ENCODE data around the gene NDUFB7. TPM values are rescaled to one million over a fixed set of nuclear protein-coding genes. Genes with fewer than 3 reads are reported as not detected.
"Not testable (repeated sequence)": the region's sequence is repeated elsewhere in the genome, so short reads cannot be mapped to it uniquely, and the experiment has no call there.

NDUFB7 gene
- total RNA-seq, 1 donor from 2014 or later: 120 TPM

DNA sequence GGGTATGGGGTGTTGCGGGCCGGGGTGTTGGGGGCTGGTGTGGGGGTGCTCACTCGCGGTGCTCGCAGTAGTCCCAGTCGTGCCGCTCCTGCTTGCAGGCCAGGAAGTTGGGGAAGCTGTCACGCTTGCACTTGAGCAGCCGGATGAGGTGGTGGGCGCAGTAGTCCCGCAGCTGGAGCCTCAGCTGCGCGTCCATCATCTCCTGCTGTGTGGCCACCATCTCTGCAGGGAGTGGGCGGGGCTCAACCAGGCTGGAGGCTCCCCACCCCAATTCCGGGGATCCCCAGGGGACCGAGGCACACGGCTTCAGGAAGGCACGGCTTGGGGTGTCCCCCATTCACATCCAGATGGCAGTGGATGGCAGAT, 5.2 kb downstream of the NDUFB7 start:
- no peaks in the 10 kb centered on the region for H3K27me3 Mint-ChIP-seq
- H3K9me3 Mint-ChIP-seq (ENCODE audit: low read depth): no peaks in the 10 kb centered on the region
- H3K36me3 Mint-ChIP-seq (ENCODE audit: insufficient read depth): peaks cover 7% of the 10 kb centered on the region
- H3K27ac Mint-ChIP-seq: no peak overlapping the region
- TF ChIP-seq, protein P1, sequence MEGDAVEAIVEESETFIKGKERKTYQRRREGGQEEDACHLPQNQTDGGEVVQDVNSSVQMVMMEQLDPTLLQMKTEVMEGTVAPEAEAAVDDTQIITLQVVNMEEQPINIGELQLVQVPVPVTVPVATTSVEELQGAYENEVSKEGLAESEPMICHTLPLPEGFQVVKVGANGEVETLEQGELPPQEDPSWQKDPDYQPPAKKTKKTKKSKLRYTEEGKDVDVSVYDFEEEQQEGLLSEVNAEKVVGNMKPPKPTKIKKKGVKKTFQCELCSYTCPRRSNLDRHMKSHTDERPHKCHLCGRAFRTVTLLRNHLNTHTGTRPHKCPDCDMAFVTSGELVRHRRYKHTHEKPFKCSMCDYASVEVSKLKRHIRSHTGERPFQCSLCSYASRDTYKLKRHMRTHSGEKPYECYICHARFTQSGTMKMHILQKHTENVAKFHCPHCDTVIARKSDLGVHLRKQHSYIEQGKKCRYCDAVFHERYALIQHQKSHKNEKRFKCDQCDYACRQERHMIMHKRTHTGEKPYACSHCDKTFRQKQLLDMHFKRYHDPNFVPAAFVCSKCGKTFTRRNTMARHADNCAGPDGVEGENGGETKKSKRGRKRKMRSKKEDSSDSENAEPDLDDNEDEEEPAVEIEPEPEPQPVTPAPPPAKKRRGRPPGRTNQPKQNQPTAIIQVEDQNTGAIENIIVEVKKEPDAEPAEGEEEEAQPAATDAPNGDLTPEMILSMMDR (IDR thresholded peaks at IDR 0.05; ENCODE audit: unreplicated experiment): no peak
- H3K4me1 Mint-ChIP-seq (ENCODE audit: low read depth): peaks cover 5% of the 10 kb centered on the region
- no peak overlapping the region for H3K4me3 Mint-ChIP-seq (ENCODE audit: low read depth)
- no peak for DNase-seq (ENCODE audit: low spot score, unreplicated experiment)

DNA sequence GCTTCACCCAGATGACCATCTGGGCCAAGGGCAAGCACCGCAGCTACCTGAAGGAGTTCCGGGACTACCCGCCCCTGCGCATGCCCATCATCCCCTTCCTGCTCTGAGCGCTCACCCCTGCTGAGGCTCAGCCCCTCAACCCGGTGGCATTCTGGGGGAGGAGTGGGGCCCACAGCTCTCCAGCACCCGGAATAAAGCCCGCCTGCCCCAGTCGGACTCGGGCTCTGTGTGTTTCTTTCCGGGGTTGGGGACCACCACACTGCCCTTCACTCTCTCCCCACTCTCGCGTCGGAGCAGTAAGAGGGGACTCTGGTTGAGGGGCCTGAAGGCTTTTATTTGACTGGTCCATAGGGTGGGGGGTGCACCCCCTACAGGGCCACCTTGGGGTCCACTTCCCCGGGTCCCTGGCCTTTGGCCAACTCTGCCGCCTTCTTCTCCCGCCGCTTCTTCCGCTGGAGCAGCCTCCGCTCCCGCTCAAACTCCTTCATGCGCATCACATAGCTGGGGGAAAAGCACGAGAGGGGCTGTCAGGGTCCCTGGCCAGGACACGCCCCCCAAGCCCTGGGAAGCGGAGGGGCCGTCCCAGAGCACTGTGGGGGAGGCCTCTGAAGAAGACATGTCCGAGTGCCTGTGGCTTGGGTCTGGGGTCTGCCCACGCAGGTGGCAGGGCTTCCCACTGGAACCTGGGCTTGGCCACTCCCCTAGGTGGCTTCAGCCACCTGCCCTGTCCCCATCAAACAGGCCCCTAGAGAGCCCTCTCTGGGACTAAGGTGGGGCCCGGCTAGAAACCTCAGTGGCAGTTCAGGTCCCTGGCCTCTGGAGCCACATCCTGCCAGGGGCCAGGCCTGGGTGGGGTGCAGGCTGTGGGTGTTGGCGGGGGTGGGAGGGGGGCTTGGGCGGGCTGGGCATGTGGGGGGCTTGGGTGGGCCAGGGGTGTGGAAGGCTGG, 5.8 kb downstream of the NDUFB7 start:
- Mint-ChIP-seq H3K4me1 (ENCODE audit: low read depth) (peaks cover 2% of the 10 kb centered on the region), H3K27ac (no peak overlapping the region), H3K9me3 (ENCODE audit: low read depth) (no peaks in the 10 kb centered on the region), H3K4me3 (ENCODE audit: low read depth) (no peak overlapping the region), H3K36me3 (ENCODE audit: insufficient read depth) (peaks cover 7% of the 10 kb centered on the region), H3K27me3 (no peaks in the 10 kb centered on the region)
- DNase-seq (ENCODE audit: low spot score, unreplicated experiment): no peak
- TF ChIP-seq, protein P1 (IDR thresholded peaks at IDR 0.05; ENCODE audit: unreplicated experiment): no peak

DNA sequence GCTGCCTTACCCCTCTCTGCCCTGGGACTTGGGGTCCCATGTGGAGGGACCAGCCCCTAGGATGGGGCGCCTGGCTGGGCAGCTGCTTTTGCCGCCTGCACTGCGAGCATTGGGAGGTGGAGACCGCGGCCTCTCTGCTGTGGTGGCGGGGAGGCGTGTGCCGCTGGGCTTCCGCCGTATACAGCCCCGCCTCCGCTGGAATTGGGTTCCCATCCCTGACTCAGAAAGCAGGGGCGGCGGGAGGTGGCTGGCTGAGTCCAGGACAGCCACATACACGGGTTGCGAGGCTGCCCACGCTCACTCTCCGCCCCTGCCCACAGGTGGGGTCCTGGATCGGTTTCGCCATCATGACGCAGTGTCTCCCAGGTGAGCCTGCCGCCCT, 6.6 kb downstream of the NDUFB7 start:
- Mint-ChIP-seq H3K4me1 (ENCODE audit: low read depth) (no peaks in the 10 kb centered on the region), H3K9me3 (ENCODE audit: low read depth) (no peaks in the 10 kb centered on the region), H3K27me3 (no peaks in the 10 kb centered on the region), H3K4me3 (ENCODE audit: low read depth) (no peak overlapping the region), H3K27ac (no peak overlapping the region), H3K36me3 (ENCODE audit: insufficient read depth) (peaks cover 7% of the 10 kb centered on the region)
- no peak for DNase-seq (ENCODE audit: low spot score, unreplicated experiment)
- TF ChIP-seq, protein P1 (IDR thresholded peaks at IDR 0.05; ENCODE audit: unreplicated experiment): no peak

DNA sequence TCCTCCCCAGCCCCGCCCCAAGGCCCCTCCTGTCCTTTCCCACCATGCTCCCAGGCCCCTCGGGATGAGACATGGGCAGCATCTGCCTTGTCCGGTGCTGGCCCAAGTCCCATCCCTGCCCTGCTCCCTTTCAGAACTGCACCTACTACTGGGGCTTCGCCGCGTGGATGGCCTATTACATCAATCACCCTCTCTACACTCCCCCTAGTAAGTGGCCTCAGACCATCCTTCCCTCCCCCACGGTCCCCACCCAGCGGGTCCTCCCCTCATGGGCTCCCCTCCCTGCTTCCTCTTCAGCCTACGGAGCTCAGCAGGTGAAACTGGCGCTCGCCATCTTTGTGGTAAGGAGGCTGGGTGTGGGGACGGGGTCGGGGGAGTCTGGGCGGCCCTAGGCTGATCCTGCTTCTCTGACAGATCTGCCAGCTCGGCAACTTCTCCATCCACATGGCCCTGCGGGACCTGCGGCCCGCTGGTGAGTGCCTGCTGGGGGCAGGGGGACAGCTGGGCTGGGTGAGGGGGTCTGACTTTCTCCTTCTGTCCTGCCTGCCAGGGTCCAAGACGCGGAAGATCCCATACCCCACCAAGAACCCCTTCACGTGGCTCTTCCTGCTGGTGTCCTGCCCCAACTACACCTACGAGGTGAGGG, 7.1 kb downstream of the NDUFB7 start:
- not testable (repeated sequence) for H3K4me1 Mint-ChIP-seq (ENCODE audit: low read depth); H3K9me3 Mint-ChIP-seq (ENCODE audit: low read depth); DNase-seq (ENCODE audit: low spot score, unreplicated experiment); H3K27me3 Mint-ChIP-seq; H3K27ac Mint-ChIP-seq; H3K4me3 Mint-ChIP-seq (ENCODE audit: low read depth); H3K36me3 Mint-ChIP-seq (ENCODE audit: insufficient read depth)

DNA sequence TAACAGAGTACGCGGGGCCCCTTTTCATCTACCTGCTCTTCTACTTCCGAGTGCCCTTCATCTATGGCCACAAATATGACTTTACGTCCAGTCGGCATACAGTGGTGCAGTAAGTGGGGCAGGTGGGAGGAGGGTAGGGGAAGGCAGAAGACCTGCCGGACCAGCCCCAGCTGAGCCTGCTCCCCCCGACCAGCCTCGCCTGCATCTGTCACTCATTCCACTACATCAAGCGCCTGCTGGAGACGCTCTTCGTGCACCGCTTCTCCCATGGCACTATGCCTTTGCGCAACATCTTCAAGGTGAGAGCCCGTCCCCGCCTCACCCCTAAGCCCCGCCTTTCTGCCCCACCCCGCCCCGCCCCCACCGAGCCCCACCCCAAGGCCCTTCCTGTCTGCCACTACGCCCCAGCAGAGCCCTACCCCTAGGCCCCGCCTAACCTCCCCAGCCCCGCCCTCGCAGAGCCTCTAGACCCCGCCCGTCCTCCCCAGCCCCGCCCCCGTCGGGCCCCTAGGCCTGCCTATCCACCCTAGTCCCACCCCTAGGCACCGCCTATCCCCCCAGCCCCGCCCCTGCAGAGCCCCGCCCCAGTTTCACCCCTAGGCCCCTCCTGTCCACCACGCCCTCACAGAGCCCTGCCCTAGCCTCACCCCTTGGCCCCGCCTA, 7.7 kb downstream of the NDUFB7 start:
- H3K27ac Mint-ChIP-seq: no peak overlapping the region
- no peaks in the 10 kb centered on the region for H3K4me1 Mint-ChIP-seq (ENCODE audit: low read depth)
- H3K4me3 Mint-ChIP-seq (ENCODE audit: low read depth): no peak overlapping the region
- H3K9me3 Mint-ChIP-seq (ENCODE audit: low read depth): no peaks in the 10 kb centered on the region
- no peak for DNase-seq (ENCODE audit: low spot score, unreplicated experiment)
- TF ChIP-seq, protein P1 (IDR thresholded peaks at IDR 0.05; ENCODE audit: unreplicated experiment): no peak
- peaks cover 7% of the 10 kb centered on the region for H3K36me3 Mint-ChIP-seq (ENCODE audit: insufficient read depth)
- H3K27me3 Mint-ChIP-seq: no peaks in the 10 kb centered on the region
